Left ventricle myocardium superior (tissue), 1 donor: ENCODE results near the gene GIPC1. TPM values are rescaled to one million over a fixed set of nuclear protein-coding genes. Genes with fewer than 3 reads are reported as not detected.

ENCODE experiments used
- ATAC-seq: fragments of 200-7000 bp; cut with Tn5 transposase; one replicate; pipeline ENCODE4 v1.9.1; 2020; ENCODE audit warnings: mild to moderate bottlenecking, moderate library complexity
- DNase-seq: peaks from one replicate; pipeline ENCODE4 v3.0.0-alpha.2; 2020
- intact Hi-C: fragments of 100-400 bp; cut with micrococcal nuclease; formaldehyde crosslinking; loops from one replicate; pipeline ENCODE4 v1.11.0; 2022
- total RNA-seq: library from RNA; stranded (reverse); fragmentation: NEBNext Ultra II Directional; extraction: Animal tissue kit (Norgen Biotek cat#: 25700); gene quantifications from one replicate; pipeline ENCODE4 v1.2.1, GENCODE V29; 2021
- donor health status: DM: no; HTN: yes; CAD: no; lungs with severe emphysema.

GIPC1 gene
- total RNA-seq, 1 donor from 2014 or later, result 55.9 TPM

DNA sequence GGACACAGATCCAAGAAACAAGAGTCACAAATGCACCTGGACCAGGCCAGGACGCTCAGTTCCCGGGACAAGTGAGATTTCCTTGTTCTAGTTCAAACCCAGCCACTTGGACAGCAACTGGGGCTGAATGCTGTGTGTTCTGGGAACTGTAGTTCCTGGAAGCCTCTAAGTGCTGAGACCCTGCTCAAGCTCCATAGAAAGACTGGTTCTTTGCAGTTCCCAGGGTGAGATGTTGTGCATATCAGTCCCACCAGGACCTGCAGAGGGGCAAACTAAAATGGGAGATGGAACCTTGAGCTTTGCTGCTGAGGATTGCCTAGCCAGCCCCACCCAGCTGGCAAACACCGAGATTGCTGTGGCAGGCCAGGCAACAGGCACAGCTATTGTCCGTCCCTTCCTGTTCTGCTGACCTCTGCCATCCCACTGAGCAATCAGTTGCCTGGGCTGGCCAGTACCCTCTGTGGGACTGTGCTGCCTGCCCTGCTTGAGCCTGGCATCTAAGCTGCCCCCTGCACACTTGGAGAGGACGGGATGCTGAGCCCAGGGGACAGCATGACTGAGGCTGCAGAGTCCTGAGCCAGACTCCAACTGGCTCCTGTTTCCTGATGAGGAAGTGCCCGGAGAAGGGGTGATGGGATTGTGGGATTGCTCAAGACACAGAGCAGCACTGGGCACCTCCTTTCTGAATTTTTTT, 1.4 kb upstream of the GIPC1 start:
- no peak for ATAC-seq
- intact Hi-C loops, result no loop called here
- DNase-seq, result no peak

GRCh38 chr19:14496834-14497227, 904 bp upstream of the GIPC1 start:
- intact Hi-C loops, result no loop called here
- ATAC-seq, result no peak

DNA sequence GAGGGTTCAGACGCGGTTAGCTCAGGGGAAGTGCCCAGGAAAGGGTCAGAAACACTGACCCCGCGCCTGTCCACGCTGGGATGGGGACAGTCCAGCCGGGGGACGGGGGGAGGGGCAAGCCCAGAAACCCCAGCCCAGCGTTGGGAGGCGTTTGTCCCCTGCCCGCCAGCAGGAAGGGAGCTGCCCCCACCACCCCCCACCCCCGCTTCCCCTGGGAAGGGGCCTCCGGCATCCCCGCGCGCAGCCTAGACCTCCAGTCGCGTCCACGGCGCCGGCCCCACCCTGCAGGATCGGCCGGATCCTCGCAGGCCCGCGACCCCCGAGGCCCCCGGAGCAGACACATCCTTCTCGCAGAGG, 277 bp downstream of the GIPC1 start:
- intact Hi-C loops, result no loop called here
- no peak for ATAC-seq
- DNase-seq, result peak; percentile 57

More at GRCh38 chr19:14496834-14497227, 904 bp upstream of the GIPC1 start:
- no peak for DNase-seq

DNA sequence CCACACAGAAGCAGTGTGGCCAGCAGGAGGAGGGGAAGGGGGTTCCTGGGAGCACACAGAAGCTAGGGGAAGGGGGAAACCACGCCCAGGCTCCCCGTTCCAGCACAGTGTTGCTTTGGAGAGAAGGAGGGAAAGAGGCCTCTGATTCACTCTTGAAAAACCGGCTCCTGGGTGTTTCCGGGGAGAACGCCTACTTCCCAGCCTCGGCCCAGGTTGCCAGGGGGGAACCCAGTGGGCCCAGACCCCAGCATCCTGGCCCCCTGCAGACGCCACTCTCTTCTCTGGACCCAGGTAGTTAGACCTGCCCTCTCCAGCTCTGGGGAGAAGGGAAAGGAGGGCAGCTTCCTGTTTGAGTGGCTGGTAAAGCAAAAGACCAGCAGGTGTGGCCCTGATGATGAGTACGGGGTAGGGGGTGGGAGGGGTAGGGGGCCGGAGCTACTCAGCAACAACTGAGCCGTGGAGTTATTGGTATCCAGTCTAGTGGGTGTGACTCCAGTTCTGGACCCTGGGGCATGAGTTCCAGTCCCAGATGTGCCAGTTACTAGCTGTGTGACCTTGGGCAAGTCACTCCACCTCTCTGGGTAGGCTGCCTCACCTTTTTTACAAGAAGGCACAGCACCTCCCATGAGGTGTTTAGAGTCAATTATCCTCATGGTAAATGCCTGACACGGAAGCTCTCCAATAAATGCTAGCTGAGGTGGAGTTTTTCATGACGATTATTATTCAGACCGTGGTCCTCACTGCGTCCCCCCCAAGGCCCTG, 836 bp downstream of the GIPC1 start:
- intact Hi-C loops, result no loop called here

DNA sequence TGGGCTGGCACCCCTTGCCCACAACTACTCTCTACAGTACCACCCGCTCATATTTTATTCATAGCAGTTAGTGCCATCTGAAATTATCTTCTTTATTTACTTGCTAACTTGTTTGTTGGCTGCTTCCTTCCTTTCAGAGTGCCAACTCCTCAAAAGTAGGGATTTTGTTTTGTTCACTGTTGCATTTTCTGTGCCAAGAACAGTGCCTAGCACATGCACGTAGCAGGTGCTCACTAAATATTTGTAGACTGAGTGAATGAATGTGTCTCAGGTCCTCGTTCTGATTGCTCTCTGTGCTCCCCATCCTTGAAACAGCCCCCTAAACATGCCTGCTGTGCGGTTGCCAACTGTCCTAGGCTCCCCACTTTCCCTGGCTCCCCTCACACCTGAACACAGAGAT, 1.5 kb downstream of the GIPC1 start:
- DNase-seq, result no peak
- no peak for ATAC-seq
- intact Hi-C loops, result no loop called here

More for the DNA sequence above, 836 bp downstream of the GIPC1 start:
- no peak for DNase-seq
- no peak for ATAC-seq

DNA sequence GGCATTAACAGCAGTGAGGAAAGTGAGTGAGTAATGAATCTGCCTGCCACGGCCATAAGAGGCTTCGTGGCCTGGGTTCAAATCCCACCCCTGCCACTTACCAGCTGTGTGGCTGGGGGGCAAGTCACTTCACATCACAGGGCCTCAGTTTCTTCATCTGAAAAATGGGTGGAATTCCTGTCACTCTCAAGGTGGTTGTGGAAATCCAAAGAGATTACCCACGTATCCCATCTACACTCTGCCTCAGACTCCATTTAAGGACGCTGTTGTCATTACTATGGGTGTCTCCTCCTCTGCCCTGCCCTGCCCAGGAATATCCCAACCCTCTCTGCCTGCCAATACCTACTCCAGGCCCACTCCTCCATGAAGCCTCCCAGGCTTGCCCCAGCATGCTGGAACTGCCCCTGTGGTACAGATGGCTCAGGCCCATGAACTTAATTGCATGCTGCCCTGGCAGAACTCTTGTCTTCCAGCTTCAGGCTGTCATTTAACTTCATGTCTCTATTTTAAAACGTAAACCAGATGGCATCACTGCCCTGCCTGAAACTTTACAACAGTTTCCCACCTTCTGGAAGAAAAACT, 3.1 kb downstream of the GIPC1 start:
- no peak for DNase-seq
- no peak for ATAC-seq
- intact Hi-C loops, result no loop called here

- intact Hi-C loops, result no loop called here
These were observed 8.4 kb downstream of the GIPC1 start for GRCh38 chr19:14487370-14488125.

GRCh38 chr19:14482172-14482941, 13.6 kb downstream of the GIPC1 start:
- ATAC-seq (no peak), DNase-seq (no peak)
- intact Hi-C loops, result no loop called here

More at GRCh38 chr19:14487370-14488125, 8.4 kb downstream of the GIPC1 start:
- no peak for ATAC-seq
- no peak for DNase-seq

GRCh38 chr19:14480700-14481079, 15.2 kb downstream of the GIPC1 start:
- ATAC-seq, result no peak
- peak; percentile 6 for DNase-seq
- intact Hi-C loops, result no loop called here

DNA sequence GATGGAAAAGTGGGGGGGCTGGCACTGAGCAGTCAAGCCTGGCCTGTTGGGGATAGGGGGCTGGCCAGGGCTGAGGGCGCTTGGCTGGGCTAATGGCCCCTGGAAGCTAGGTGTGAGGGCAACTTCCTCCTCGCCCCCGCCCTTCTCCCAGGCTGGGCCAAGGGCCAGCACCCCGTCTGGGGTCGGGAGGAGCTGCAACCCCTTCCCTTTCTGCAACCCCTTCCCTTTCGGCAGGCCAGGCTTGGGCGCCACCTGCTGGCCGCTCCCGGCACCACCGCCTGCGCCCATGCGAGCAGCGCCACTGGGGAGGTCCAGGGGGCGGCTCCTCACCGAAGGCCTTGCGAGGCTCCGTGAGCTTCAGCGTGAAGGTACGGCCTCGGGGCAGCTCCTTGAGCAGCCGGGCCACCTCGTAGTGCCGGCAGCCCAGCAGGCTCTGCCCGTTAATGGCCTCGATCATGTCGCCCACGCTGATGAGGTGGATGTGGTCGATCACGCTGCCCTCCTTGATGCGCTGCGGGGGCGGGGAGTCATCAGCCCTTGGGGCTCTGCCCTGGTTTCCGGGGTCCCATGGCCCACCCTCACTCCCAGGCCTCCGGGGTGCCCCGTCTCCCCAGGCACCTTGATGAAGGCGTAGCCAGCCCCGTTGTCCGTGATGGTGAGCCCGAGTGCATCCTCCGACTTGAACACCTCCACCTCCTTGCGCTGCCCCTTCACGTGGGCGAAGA, 15.8 kb downstream of the GIPC1 start:
- DNase-seq (peak; percentile 65), ATAC-seq (peak; percentile 30)
- intact Hi-C loops, result no loop called here

DNA sequence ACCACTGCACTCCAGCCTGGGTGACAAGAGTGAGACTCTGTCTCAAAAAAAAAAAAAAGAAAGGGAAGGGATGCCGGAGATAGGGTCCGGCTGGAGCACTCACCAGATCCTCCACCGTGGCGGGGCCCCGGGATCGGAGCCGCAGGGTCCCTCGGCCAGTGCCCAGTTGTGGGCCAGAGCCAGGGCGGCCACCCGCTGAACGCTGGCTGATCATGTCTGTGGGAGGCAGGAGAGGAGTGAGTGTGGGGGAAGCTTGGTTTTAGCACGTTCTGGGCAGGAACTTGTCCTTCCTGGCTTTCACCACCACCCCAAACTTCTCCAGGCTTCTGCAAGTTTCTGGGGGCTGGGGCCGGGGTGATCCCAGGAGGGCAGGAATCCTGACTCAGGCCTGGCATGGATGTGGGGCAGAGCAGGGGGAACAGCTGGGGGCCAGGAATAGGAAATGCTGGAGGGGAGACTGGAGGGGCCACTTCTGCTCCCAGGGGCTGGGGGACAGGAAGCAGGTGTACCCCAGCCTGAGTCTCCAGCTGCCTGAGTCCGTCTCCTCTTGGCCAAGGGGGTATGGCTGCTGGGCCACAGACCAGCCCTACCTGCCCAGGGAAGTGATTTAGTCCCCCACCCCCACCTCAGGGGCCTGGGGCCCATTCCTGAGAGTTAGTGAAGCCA, 16.5 kb downstream of the GIPC1 start:
- intact Hi-C loops, result no loop called here
- ATAC-seq (no peak), DNase-seq (no peak)

- ATAC-seq, result no peak
- DNase-seq, result peak; percentile 26
- intact Hi-C loops, result no loop called here
These were observed 17.8 kb downstream of the GIPC1 start for GRCh38 chr19:14478113-14478545.

DNA sequence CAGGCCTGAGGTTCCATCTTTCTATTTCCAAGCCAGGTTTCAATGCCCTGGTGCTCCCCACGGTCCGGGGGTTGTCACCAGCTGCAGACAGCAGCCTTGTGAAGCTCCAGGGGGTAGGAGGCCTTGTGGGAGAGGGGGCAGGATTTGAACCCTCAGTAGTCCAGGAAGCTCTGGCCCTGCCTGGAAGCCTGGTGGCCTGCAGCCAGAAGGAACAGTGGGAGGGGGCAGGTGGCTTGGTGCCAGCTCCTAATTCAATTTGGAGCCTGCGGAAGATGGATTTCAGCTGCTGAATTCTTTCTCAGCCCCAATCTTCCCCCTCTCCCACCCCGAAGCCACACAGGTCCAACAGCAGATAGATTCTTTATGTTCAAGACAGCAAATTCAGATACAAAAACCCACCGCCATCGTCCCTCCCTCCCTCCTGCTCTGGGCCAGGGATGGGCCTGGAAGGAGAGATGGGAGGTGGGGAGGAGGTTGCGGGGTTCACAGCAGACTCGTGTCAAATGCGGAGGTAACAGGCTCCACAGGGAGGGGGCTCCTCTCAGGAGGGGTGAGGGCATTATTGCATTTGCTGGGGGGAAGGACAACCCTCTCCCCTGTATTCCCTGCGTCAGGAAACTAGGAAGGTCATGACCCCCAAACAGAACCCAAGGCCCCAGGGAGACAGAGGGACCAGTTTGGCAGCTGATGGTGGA, 18.4 kb downstream of the GIPC1 start:
- DNase-seq, result peak; percentile 37
- no peak for ATAC-seq
- intact Hi-C loops, result no loop called here

DNA sequence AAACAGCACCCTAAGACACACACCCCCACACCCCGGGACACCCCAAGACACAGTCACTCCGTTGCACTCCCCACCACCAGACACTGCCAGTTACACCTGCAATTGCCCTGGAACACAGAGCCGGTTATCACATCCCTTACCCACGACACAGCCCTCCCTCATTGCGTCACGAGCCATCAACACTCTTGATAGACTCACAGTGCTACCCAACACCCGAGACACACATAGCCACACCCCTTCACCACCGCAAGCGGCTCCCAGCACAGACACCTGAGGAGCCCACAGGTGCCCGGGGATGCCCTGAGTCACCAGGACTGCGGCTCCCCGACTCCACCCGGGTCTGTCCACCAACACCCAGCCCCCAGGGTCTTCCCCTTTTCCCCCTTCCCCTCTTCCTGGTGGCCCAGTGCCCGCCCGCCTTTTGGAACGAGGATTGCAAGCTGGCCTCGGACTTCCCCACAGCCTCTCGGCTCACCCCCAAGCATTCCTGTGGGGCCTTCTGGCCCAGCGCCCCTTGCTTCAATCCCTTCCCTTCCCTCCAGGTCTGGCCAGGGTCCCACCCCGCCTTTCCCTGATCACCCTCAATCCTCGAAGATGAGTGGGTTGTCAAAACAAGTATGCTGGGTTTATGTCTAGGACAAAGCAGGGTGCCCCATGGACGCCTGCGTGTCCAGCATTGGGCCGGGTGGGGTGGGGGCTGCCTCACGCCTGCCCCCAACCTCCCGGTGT, 19.1 kb downstream of the GIPC1 start:
- intact Hi-C loops, result no loop called here
- DNase-seq (peak; percentile 46), ATAC-seq (peak; percentile 10)

- intact Hi-C loops, result no loop called here
These were observed 19.6 kb downstream of the GIPC1 start for GRCh38 chr19:14476327-14476672.

GRCh38 chr19:14475251-14476073, 20.5 kb downstream of the GIPC1 start, which contains the start of gene PTGER1:
Gene PTGER1, minus strand, starts transcription at chr19:14475354. Its CDS starts 1,034 bp downstream, at chr19:14474320.
- intact Hi-C loops, result no loop called here
- peak; percentile 4 for ATAC-seq
- DNase-seq, result peak; percentile 35

More at GRCh38 chr19:14476327-14476672, 19.6 kb downstream of the GIPC1 start:
- ATAC-seq (no peak), DNase-seq (peak; percentile 11)
